H9 (cell line): ENCODE results near the gene VIM. TPM values are rescaled to one million over a fixed set of nuclear protein-coding genes. Genes with fewer than 3 reads are reported as not detected.
A peak's percentile ranks its signal among the peaks of the same experiment; 100 is the strongest.

ENCODE experiments used
- DNase-seq: peaks from one replicate; pipeline ENCODE4 v3.0.0-alpha.2; 2017
- H2AFZ ChIP-seq: one replicate; pipeline ENCODE4 v1.6.1; 2013; ENCODE audit warnings: mild to moderate bottlenecking, low read length, control low read depth, moderate library complexity
- H2AK5ac ChIP-seq: 2 replicates; pipeline ENCODE4 v1.6.1; 2013; ENCODE audit warnings: low read length, control low read depth, mixed read lengths; ENCODE audit not compliant: insufficient read length
- H2BK120ac ChIP-seq: one replicate; pipeline ENCODE4 v1.6.1; 2013; ENCODE audit warnings: low read depth, mild to moderate bottlenecking, low read length, control low read depth, inconsistent platforms; ENCODE audit not compliant: poor library complexity, severe bottlenecking
- H2BK12ac ChIP-seq: 2 replicates; pipeline ENCODE4 v1.6.1; 2013; ENCODE audit warnings: low read length, control low read depth, mixed read lengths, low read depth; ENCODE audit not compliant: insufficient read length
- H2BK15ac ChIP-seq: 2 replicates; pipeline ENCODE4 v1.6.1; 2013; ENCODE audit warnings: low read depth, low read length, control low read depth
- H2BK20ac ChIP-seq: one replicate; pipeline ENCODE4 v1.6.1; 2013; ENCODE audit warnings: low read depth, mild to moderate bottlenecking, low read length, control low read depth, inconsistent platforms; ENCODE audit not compliant: poor library complexity, severe bottlenecking
- H2BK5ac ChIP-seq: 2 replicates; pipeline ENCODE4 v1.6.1; 2013; ENCODE audit warnings: low read length, control low read depth, mixed read lengths; ENCODE audit not compliant: insufficient read length
- H3K14ac ChIP-seq: 2 replicates; pipeline ENCODE4 v1.6.1; 2013; ENCODE audit warnings: low read length, control low read depth; ENCODE audit not compliant: insufficient read depth
- H3K18ac ChIP-seq: 2 replicates; pipeline ENCODE4 v1.6.1; 2013; ENCODE audit warnings: low read depth, mild to moderate bottlenecking, mixed read lengths, low read length, control low read depth; ENCODE audit not compliant: insufficient read length
- H3K23ac ChIP-seq: 2 replicates; pipeline ENCODE4 v1.6.1; 2013; ENCODE audit warnings: low read length, control low read depth, mixed read lengths, low read depth; ENCODE audit not compliant: insufficient read length
- H3K23me2 ChIP-seq: 2 replicates; pipeline ENCODE4 v1.6.1; 2013; ENCODE audit warnings: low read depth, mild to moderate bottlenecking, mixed read lengths, low read length, control low read depth; ENCODE audit not compliant: insufficient read length, poor library complexity, severe bottlenecking
- H3K27ac ChIP-seq: 2 replicates; pipeline ENCODE4 v1.5.1; 2013; ENCODE audit warnings: low read length, control low read depth, mixed read lengths, low read depth; ENCODE audit not compliant: insufficient read length
- H3K27me3 ChIP-seq: 2 replicates; pipeline ENCODE4 v1.6.1; 2013; ENCODE audit warnings: low read length, control low read depth, inconsistent platforms; ENCODE audit not compliant: insufficient read depth
- H3K4ac ChIP-seq: 2 replicates; pipeline ENCODE4 v1.6.1; 2013; ENCODE audit warnings: low read depth, mild to moderate bottlenecking, control low read depth, inconsistent platforms, low read length, moderate library complexity
- H3K4me1 ChIP-seq: 2 replicates; pipeline ENCODE4 v1.6.1; 2013; ENCODE audit warnings: low read length, control low read depth, inconsistent platforms; ENCODE audit not compliant: insufficient read depth
- H3K4me2 ChIP-seq: 2 replicates; pipeline ENCODE4 v1.6.1; 2013; ENCODE audit warnings: low read length, control low read depth, mixed read lengths; ENCODE audit not compliant: insufficient read length, insufficient read depth
- H3K56ac ChIP-seq: 2 replicates; pipeline ENCODE4 v1.6.1; 2013; ENCODE audit warnings: low read depth, mild to moderate bottlenecking, mixed read lengths, low read length, control low read depth; ENCODE audit not compliant: insufficient read length
- H3K79me1 ChIP-seq: 2 replicates; pipeline ENCODE4 v1.6.1; 2013; ENCODE audit warnings: low read depth, mild to moderate bottlenecking, moderate library complexity, low read length, control low read depth, inconsistent platforms; ENCODE audit not compliant: insufficient read depth, poor library complexity, severe bottlenecking
- H3K79me2 ChIP-seq: 2 replicates; pipeline ENCODE4 v1.6.1; 2013; ENCODE audit warnings: low read length, control low read depth, inconsistent platforms; ENCODE audit not compliant: insufficient read depth
- H3K9ac ChIP-seq: 2 replicates; pipeline ENCODE4 v1.6.1; 2013; ENCODE audit warnings: low read length, control low read depth, mixed read lengths; ENCODE audit not compliant: insufficient read length; ENCODE audit errors: extremely low read depth
- H3K9me3 ChIP-seq: one replicate; pipeline ENCODE4 v1.6.1; 2013; ENCODE audit warnings: low read depth, low read length, inconsistent platforms; ENCODE audit not compliant: control insufficient read depth
- H3T11ph ChIP-seq: one replicate; pipeline ENCODE4 v1.6.1; 2013; ENCODE audit warnings: mild to moderate bottlenecking, low read length, control low read depth, inconsistent platforms
- H4K20me1 ChIP-seq: one replicate; pipeline ENCODE4 v1.6.1; 2013; ENCODE audit not compliant: control insufficient read depth, insufficient read length, insufficient read depth
- H4K5ac ChIP-seq: 2 replicates; pipeline ENCODE4 v1.6.1; 2013; ENCODE audit warnings: low read depth, mild to moderate bottlenecking, mixed read lengths, low read length, control low read depth; ENCODE audit not compliant: insufficient read length
- H4K8ac ChIP-seq: replicated peaks from 2 replicates; pipeline ENCODE4 v1.6.1; 2013; ENCODE audit warnings: low read length, control low read depth, mixed read lengths, low read depth; ENCODE audit not compliant: insufficient read length
- H4K91ac ChIP-seq: 2 replicates; pipeline ENCODE4 v1.6.1; 2013; ENCODE audit warnings: low read depth, mild to moderate bottlenecking, moderate library complexity, mixed read lengths, low read length, control low read depth; ENCODE audit not compliant: insufficient read length
- H3K27ac Mint-ChIP-seq, 3 experiments: 2 replicates in 2 of 3; 3 replicates in 1 of 3; pipeline ENCODE4 v1.8.0; 2020 to 2021; ENCODE audit warnings: mixed read lengths in 3 of 3, mild to moderate bottlenecking in 1 of 3, moderate library complexity in 1 of 3
- H3K27me3 Mint-ChIP-seq: 2 replicates; pipeline ENCODE4 v1.8.0; 2021; ENCODE audit warnings: low read depth, mild to moderate bottlenecking, moderate library complexity, mixed read lengths
- H3K36me3 Mint-ChIP-seq, 3 experiments: 2 replicates in 2 of 3; 3 replicates in 1 of 3; pipeline ENCODE4 v1.8.0; 2020 to 2021; ENCODE audit warnings: low read depth in 3 of 3, mixed read lengths in 3 of 3; ENCODE audit not compliant: insufficient read depth in 1 of 3
- H3K4me1 Mint-ChIP-seq, 2 experiments: 2 replicates each; pipeline ENCODE4 v1.8.0; 2020; ENCODE audit warnings: mixed read lengths in 2 of 2
- H3K4me3 Mint-ChIP-seq, 2 experiments: 2 replicates in 1 of 2; 3 replicates in 1 of 2; pipeline ENCODE4 v1.8.0; 2020 to 2021; ENCODE audit warnings: mild to moderate bottlenecking in 2 of 2, mixed read lengths in 2 of 2, moderate library complexity in 1 of 2
- H3K9me3 Mint-ChIP-seq, 2 experiments: 2 replicates in 1 of 2; 3 replicates in 1 of 2; pipeline ENCODE4 v1.8.0; 2020; ENCODE audit warnings: mild to moderate bottlenecking in 2 of 2, mixed read lengths in 2 of 2, moderate library complexity in 1 of 2
- CTCF ChIP-seq: fragments of 200-600 bp; sonication (generic); conservative IDR thresholded peaks from 3 replicates; pipeline ENCODE4 v1.8.0; 2021; ENCODE audit warnings: antibody characterized with exemption, mild to moderate bottlenecking
- WGBS: extraction: QIAGEN DNeasy Blood & Tissue Kit; methylation state at CpG from one replicate; pipeline ENCODE4 v1.1.7; 2013; ENCODE audit warnings: missing lambda C conversion rate, low lambda C conversion rate, mixed read lengths; ENCODE audit not compliant: insufficient read length; ENCODE audit errors: extremely low coverage; 5-methylcytosine and 5-hydroxymethylcytosine counted together
- total RNA-seq: library from RNA; stranded (reverse); gene quantifications from 2 replicates; pipeline ENCODE4 v1.2.1, GENCODE V29; 2021

VIM gene
- total RNA-seq, 1 experiment from 2014 or later: 232 TPM

DNA sequence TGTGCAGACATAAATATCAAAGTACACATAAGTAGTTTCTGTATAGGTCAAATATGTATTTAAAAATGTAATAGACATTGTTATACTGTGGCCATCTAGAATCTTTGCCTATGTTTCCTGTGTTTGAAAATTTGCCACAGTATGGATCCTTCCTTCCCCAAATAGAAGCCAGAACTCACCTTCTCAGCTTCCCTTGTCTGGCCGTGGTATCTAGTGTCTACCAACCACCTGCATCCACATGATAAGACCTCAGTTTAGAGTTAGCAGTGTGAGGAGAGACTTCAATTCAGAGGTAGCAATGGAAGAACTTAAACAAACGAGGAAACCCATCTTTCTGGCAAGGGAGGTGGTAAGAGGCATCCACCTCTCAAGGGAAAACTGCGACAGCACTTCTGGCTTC is 31.5 kb upstream of the VIM start:
- Histone ChIP-seq H3K18ac (no peak overlapping the region), H4K20me1 (no peaks in the 10 kb centered on the region), H4K5ac (no peak overlapping the region), H3K23ac (no peak overlapping the region), H3K4me2 (no peak overlapping the region), H3K79me1 (peaks cover 2% of the 10 kb centered on the region), H2BK15ac (no peak overlapping the region), H3K9me3 (no peaks in the 10 kb centered on the region), H4K8ac (no peak overlapping the region), H3K79me2 (no peaks in the 10 kb centered on the region), H2AFZ (no peak overlapping the region), H2BK12ac (no peak overlapping the region), H2AK5ac (no peak overlapping the region), H2BK5ac (no peak overlapping the region), H3K14ac (no peak overlapping the region), H3K4ac (no peak overlapping the region), H3K4me1 (no peaks in the 10 kb centered on the region; the same call in 1 of the 2 replicates), H3K56ac (no peak overlapping the region), H2BK20ac (no peak overlapping the region), H3K23me2 (peaks cover 10% of the 10 kb centered on the region), H3T11ph (no peak overlapping the region), H2BK120ac (no peak overlapping the region), H3K27me3 (no peaks in the 10 kb centered on the region), H3K9ac (no peak overlapping the region), H4K91ac (no peak overlapping the region), H3K27ac (no peak overlapping the region)
- peak overlapping the region; percentile 8 to 39 (median 33); a peak in 1 of 7 replicates for H3K27ac Mint-ChIP-seq
- no peak for TF ChIP-seq CTCF
- DNase-seq: no peak
- WGBS: no CpG with 5 or more reads among the region's 3 CpGs
- H3K36me3 Mint-ChIP-seq: peaks cover 0 to 6% (median 0%) of the 10 kb centered on the region in 3 experiments; a peak in 3 of 7 replicates
- no peak overlapping the region for H3K4me3 Mint-ChIP-seq
- peaks cover 2 to 7% of the 10 kb centered on the region in 2 experiments; a peak in 4 of 5 replicates for H3K9me3 Mint-ChIP-seq
- H3K27me3 Mint-ChIP-seq: no peaks in the 10 kb centered on the region
- peaks cover 43 to 51% of the 10 kb centered on the region in 2 experiments for H3K4me1 Mint-ChIP-seq
